Right renal cortex interstitium (tissue), 3 donors: ENCODE data around the gene GSTM2. TPM values are rescaled to one million over a fixed set of nuclear protein-coding genes. Genes with fewer than 3 reads are reported as not detected.
"Not testable (repeated sequence)": the region's sequence is repeated elsewhere in the genome, so short reads cannot be mapped to it uniquely, and the experiment has no call there.

Experiments used
- DNase-seq, 3 donors: peaks; one replicate each; pipeline ENCODE4 v3.0.0-alpha.2; 2013; ENCODE audit warnings: low read depth in 3 of 3, low spot score in 2 of 3
- polyA plus RNA-seq, 3 donors: library from polyadenylated mRNA; unstranded; fragments of 120-200 nt; gene quantifications; one replicate each; pipeline ENCODE4 v1.2.1, GENCODE V29; 2013; ENCODE audit not compliant: insufficient read length in 3 of 3

GSTM2 gene
- polyA plus RNA-seq, 3 donors, result 150 to 219 (median 178) TPM

DNA sequence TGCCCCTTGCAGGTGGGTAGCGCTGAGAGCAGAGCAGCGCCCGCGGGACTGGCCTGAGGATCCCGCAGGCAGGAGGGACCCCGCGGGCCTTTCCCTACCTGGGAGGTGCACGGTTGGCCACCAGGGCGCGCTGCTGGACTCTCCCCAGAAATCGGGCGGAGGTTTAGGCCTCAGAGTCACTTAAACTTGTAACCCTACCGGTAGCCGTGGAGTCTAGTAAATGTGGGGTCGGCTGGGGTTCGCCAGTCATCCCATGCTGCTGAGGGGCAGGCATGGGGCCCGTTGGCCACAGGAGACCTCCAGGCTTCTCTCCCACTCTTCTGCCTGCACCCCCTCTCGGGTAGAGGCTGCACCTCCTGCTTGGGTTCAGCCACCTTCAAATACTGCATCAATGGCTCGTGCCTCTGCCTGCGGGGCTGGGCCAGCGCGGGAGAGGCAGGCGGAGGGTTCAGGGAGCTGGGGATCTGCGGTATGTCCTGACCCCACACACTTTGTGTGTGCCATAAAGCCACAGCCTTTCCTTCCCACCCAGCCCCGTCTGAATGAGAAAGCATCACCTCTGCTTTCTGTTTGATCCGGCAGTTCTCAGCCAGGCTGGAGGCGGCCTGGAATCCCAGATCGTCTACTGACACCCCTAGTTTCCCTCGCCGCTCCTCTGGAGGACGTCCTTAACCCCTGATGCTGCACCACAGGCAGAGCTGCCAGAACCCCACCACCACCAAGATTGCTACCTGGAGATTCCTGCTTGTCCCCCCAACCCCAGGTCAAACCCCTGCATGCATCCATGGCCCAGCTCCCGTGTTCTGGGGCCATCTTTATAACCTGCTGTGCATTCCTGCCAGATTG lies 24.2 kb upstream of the GSTM2 start:
- DNase-seq, result peak in 1 of 3 donors; percentile 61

DNA sequence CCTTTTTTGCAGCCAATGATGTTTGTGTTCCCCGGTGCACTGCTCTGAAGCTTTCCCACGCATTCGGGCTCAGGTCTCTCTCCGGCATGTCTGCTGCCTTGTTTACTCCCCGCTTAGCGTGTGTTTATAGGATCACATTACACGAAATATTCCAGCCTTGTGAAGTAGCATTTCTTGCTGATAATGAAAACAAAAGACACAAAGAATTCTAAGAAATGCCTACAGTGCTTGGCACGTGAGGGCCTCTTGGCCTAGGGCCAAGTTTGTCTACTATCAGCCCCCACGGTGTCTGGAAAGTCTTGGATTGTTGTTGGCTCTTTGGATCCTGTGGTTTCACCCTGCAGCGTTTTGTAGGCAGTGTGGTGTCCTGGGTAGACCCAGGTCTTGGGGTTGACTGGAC lies 23.2 kb upstream of the GSTM2 start:
- no peak for DNase-seq

DNA sequence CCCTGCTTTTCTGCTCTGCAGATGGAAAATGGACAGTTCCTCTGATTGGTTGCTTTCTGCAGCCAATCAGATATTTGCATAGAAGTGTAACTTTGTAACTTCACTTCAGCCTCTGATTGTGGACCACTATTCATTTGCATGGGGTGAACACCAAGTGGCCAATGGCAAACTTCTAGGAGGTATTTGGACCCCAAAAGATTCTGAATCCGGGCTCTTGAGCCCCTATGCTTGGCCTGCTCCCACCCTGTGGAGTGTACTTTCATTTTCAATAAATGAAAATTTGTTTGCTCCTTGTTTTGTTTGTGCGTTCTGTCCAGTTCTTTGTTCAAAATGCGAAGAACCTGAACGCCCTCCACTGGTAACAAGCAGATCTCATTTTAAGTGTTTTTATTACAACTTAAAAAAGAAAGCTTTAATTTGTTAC lies 18.4 kb upstream of the GSTM2 start:
- no peak for DNase-seq

DNA sequence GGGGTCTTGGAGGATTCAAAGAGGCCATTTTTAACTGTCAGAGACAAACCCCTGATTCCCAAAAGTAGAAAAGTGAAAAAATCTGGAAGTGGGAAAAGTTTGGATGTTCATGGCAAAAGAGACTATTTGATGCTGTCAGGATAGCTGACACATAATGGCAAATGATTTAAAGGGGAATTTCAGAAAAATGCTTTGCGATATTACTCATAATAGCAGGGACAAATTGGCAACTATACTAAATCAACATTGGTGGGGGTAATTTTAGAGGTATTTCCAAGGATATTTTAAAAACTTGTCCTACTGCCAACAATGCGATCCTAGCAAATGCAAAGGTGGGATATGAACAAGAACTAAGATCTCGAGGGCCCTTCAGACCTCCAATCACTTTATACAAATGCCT lies 17.2 kb upstream of the GSTM2 start:
- DNase-seq, result no peak

DNA sequence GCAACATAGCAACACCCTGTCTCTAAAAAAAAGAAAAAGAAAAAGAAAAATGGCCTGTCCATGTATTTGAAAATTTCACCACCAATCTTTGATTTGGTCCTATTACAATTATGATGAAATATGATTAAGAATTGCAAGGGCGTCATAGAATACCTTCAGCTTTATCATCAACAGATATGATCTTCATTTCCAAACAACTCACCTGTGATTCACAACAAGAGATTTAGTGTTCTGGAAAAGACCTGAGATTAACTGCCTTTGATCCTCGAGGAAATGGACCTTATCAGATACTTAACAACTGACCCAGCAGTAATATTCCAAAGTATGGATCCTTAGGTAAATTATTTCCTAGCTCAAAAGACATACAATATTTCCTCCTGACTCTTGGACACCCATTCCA lies 15.5 kb upstream of the GSTM2 start:
- DNase-seq, result no peak

DNA sequence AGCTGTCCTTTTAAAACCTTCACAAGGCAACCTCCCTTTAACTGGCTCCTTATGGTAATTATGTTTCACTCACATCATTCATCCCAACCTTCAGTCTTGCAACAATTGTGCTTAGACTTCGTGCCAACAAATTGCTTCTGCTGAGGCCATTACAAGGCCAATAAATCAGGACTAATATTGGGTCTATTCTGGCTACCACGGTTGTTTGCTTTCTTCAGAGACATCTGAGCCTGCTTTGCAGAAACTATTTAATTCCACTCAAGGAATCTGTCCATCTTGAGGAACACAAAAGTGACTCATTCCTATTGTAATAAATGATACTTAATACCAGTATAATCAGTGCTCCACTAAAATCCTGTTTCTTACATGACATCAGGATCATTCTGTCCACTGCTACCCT lies 14.6 kb upstream of the GSTM2 start:
- DNase-seq, result no peak

DNA sequence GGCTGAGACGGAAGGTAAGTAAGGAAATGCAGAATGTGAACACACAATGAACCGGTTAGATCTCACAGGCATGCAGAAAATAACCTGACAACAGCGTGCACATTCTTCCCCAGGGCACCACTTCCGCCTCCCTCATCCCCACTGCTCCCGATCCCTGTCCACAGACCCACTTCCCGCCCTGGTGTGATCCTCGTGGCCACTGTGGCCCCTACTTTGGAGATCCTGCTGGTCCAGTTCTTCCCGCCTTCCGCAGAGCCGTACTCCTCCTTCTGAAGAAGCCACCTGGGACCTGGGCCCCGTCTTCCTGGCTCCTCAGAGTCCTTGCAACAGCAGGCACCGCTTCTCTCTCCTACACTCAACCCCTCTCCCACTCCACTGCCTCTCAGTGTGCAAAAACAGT lies 13.3 kb upstream of the GSTM2 start:
- DNase-seq, result no peak

DNA sequence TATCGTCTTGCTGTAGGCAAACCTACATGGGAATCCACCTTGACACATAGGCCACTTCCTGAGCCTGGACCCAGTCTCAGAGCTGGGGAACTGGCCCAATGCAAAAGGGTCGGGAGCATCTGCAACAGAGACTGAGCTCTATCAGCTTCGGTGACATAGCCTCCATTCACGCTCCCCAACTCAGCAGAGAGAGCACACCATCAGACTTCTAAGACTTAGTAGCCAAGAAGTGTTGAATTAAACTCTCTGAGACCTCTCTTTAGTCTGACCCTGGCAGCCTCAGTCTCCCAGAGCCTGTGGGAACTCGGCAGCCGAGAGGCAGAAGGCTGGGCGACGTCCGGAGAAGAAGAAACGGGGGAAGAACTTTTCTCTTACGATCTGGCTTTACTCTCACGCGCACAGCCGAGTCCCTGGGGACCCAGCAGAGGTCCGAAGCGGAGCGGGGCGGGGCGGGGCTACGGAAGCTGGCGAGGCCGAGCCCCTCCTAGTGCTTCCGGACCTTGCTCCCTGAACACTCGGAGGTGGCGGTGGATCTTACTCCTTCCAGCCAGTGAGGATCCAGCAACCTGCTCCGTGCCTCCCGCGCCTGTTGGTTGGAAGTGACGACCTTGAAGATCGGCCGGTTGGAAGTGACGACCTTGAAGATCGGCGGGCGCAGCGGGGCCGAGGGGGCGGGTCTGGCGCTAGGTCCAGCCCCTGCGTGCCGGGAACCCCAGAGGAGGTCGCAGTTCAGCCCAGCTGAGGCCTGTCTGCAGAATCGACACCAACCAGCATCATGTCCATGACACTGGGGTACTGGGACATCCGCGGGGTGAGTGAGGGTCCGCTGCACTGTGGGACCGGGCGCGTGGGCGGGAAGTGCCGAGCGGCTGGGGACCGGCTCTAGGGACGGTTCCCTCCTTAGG lies 12.0 kb upstream of the GSTM2 start, which contains the start of gene GSTM4:
Gene GSTM4 (plus strand): TSS at position 485 of the 905 bp plus-strand sequence. CDS start 291 bp downstream, at position 776.
- no peak for DNase-seq

DNA sequence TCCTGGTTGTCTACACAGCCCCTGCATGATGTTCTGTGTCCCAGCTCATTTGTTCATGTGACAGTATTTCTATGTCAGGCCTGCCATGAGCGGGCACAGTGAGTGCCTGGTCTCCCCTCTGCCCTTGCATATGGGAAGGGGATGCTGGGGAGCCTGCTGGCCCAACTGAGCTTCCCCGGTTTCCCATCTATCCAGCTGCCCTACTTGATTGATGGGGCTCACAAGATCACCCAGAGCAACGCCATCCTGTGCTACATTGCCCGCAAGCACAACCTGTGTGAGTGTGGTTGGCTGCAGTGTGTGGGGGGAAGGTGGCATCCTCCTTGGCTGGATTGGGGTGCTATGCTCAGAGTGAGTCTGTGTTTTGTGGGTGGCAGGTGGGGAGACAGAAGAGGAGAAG lies 10.5 kb upstream of the GSTM2 start:
- DNase-seq, result no peak

DNA sequence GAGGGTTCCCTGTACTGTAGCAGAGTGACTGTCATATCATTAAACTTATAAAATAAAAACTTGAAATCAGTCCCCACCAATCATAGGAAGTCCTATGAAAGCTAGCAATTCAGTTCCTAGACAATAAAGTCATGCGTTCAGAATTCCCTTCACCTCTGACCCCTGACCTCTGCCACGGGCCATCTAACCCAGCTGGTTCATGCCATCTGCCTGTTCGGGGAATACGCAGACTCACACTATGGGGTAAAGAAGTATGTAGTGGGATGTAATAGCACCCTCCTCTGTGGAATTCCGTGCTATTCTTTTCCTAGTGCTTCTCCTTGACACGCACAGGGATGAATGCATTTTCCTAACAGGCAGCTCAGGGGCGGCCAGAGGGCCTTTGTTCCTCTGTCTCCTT lies 9.9 kb upstream of the GSTM2 start:
- DNase-seq, result no peak

DNA sequence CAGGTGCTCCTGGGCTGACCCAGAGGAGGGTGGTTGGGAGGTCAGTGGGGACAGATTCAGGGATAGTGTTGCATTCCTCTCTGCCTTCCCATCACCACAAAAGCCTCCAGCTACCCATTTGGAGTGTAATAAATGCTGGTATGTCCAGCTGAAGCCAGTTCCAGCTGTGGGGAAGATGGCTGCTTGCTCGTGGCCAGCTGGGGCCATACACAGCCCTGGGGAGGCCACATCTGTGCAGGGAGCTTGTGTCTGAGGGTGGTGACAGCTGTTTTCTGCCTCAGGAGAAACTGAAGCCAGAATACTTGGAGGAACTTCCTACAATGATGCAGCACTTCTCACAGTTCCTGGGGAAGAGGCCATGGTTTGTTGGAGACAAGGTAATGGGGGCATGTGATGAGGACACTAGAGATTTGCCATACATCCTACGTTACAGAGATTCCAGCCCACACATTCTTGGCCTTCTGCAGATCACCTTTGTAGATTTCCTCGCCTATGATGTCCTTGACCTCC lies 9.3 kb upstream of the GSTM2 start:
- DNase-seq, result no peak

DNA sequence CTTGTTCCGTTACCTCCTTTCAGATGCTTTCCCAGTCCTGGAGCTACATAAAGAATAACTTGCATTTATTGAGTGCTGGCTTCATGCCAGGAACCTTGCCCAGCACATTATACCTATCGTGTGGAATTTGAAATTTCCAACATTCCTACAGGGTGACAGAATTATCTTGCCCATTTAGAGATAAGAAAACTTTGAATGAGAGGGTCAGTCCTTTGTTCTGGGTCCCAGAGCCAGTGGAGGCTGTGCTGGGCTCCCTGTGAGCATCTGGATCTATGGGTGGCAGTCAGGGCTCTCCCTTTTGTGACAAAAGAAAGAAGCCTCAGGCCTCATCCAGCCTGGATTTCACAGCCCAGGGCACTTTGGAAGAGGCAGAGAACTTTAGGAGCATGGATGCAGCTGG lies 8.7 kb upstream of the GSTM2 start:
- DNase-seq, result no peak

DNA sequence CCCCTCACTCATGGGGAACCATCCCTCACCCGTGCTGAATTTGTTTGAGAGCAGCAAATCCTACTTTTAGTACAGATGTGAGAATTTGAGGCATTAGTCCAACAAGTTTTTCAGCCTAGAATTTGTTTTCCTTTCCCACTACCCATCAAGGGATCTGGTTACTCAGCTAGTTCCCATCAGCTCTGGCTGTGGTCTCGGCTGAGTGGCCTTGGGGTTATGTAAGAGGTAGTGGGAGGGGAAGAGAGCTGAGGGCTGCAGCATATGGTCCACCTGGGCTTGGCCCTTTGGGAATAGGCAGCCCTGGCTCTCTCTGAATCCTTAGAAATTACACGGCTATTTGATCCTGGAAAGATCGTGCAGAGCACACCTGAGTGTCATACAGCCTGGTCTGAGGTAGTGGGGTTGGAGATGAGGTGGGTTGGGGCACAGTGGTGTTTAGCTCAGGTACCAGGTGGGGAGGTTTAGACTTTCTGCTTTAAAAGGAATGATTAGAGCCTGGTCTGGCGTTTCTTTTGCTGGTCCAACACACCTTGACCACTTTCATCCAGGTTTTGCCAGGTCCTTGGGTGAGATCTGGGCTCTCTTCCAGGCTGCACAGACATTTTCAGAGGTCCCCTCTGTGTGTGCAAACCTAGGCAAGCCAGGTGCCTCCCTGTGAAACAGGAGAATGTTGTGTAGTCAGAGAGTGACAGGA lies 7.7 kb upstream of the GSTM2 start:
- no peak for DNase-seq

DNA sequence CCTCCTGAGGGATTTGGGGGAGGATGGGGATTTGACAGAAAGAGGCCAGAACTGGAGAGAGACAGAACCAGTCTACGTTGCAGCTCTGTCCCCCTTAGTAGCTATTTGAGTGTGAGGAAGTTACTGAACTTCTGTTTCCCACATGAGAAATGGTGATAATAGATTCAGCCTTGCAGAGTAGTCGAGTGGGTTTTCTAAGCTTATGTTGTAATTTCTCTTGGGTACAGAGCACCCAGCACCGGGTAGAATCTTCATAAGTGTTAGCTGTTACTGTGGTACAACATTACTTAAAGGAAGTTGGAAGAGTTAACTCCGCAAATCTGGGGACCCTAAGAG lies 7.2 kb upstream of the GSTM2 start:
- DNase-seq, result not testable (repeated sequence)

DNA sequence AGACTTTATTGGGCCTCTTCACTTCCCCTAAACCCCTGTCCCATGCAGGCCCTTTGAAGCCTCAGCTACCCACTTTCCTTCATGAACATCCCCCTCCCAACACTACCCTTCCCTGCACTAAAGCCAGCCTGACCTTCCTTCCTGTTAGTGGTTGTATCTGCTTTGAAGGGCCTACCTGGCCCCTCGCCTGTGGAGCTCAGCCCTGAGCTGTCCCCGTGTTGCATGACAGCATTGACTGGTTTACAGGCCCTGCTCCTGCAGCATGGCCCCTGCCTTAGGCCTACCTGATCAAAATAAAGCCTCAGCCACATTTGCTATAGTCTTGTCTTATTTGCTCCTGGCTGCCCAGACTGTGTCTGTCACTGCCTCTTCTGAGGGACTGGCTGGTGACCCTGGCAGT lies 6.5 kb upstream of the GSTM2 start:
- no peak for DNase-seq

DNA sequence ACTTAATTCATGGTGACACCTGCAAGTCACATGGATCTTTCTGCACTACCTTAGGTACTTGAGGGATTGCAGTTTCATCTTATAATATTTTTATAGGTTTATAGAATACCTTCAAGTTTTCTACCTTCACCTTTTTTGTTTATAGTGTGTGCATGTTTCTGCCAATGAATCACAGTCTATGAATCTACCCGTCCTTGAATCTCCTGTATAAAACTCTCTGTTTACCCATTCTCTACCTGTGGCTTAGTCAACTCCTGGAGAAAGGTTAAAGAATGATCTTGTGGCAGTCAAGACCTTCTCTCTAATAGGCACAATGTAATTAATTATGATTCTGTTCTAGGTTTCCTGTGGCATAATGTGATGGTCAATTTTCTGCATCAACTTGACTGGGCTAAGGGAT lies 3.2 kb upstream of the GSTM2 start:
- DNase-seq, result no peak

DNA sequence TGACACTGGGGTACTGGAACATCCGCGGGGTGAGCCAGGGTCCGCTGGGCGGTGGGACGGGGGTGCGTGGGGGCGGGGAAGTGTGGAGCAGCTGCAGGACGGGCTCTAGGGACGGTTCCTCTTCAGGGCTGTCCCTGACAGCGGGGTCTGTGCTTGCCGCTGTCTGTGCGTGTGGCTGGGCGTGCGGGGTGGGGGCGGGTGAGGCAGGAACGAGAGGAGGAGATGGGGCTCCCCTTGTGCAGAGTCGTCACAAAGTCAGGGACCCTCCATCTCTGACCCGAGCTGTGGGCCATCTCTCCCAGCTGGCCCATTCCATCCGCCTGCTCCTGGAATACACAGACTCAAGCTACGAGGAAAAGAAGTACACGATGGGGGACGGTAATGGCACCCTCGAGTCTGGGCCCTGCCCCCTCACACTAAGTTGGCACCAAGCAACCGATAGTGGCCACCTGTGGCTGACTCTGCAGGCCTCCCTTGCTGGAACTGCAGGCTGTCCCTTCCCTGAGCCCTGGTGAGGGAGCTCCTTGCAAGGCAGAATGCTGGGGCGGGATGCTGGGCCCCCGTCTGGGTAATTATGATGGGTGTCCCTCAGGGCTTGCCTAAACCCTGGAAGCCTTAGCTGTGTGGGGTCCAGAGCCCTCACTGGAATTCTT lies 392 bp downstream of the GSTM2 start:
- DNase-seq, result no peak

DNA sequence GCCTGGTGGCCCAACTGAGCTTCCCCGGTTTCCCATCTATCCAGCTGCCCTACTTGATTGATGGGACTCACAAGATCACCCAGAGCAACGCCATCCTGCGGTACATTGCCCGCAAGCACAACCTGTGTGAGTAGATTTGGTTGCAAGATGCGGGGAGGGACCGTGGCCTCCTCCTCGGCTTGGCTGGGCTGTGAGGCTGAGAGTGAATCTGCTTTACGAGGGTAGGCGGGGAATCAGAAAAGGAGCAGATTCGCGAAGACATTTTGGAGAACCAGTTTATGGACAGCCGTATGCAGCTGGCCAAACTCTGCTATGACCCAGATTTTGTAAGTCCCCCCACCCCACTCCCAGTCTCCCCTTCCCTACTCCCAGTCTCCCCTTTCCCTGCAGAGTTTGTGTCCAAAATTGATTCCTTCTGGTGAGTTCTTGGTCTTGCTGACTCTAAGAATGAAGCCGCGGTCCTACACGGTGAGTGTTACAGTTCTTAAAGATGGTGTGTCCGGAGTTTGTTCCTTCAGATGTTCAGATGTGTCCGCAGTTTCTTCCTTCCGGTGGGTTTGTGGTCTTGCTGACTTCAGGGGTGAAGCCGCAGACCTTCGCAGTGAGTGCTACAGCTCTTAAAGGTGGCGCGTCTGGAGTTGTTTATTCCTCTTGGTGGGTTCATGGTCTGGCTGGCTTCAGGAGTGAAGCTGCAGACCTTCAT lies 1.5 kb downstream of the GSTM2 start:
- no peak for DNase-seq

DNA sequence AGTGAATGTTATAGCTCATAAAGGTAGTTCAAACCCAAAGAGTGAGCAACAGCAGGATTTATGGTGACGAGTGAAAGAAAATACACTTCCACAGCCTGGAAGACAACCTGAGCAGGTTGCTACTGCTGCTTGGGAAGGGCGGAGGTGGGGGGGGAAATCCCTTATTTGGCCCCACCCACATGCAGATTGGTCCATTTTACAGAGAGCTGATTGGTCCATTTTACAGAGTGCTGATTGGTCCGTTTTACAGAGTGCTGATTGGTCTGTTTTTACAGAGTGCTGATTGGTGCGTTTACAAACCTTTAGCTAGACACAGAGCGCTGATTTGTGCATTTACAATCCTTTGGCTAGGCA lies 2.1 kb downstream of the GSTM2 start:
- not testable (repeated sequence) for DNase-seq

DNA sequence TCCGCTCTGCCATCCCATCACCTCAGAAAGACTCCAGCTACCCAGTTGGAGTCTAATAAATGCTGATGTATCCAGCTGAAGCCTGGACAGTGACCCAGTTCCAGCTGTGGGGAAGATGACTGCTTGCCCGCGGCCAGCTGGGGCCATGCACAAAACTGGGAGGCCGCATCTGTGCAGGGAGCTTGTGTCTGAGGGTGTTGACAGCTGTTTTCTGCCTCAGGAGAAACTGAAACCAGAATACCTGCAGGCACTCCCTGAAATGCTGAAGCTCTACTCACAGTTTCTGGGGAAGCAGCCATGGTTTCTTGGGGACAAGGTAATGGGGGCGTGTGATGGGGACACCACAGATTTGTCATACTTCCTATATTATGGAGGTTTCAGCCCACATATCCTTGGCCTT lies 3.2 kb downstream of the GSTM2 start:
- no peak for DNase-seq
